ENCODE data around the gene PTPRM.

DNA sequence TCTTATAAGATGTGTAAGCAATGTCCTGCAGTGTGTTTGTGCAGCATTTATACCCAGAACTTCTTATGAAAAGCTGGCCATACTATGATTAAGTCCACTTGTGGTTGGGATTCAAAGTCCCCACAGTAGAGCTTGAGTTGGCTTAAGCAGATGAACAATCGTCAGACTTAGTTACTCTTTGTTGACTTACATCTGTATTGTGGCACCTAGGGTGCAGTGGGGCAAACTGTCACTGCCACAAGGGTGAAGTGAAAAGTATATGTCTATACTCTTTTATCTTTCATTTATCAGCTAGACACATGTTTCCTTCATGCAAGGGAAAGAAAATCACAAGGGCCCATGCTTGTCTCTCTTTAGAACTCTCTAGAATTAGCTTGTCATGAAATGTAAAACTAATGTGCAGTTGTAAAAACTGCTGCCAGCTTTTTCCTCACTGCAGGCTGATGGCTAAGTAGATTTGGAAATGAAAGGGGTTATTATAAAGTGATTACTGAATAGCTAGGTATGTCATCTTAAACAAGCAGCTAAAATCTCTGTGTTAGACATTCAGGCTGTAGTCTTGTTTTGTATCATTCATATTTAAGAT, 474.5 kb downstream of the PTPRM start:
- no peak for TF ChIP-seq CTCF (IDR thresholded peaks at IDR 0.05; ENCODE audit: insufficient read depth, low read length, poor library complexity, severe bottlenecking)
- TF ChIP-seq EZH2phosphoT487 (conservative IDR thresholded peaks at IDR 0.05; ENCODE audit: low read length) = no peak

Data from SU-DHL-6 (cell line).